PC-3 (cell line): Measurements from ENCODE around the gene PHRF1. TPM values are rescaled to one million over a fixed set of nuclear protein-coding genes. Genes with fewer than 3 reads are reported as not detected.
A peak's percentile ranks its signal among the peaks of the same experiment; 100 is the strongest.

Experiments
- ATAC-seq: fragments of 200-7000 bp; cut with Tn5 transposase; 2 replicates; pipeline ENCODE4 v1.9.1; 2020; ENCODE audit warnings: mild to moderate bottlenecking, moderate library complexity
- Bru-seq: library from RNA; stranded (reverse); fragments of 400-500 nt; gene quantifications from one replicate; lab custom pipeline; 2021; lab: Mats Ljungman, UMichigan
- BruChase-seq, 2 experiments: library from RNA; stranded (reverse); fragments of 400-500 nt; gene quantifications; one replicate each; lab custom pipeline; 2021; lab: Mats Ljungman, UMichigan
- BruUV-seq: library from RNA; stranded (reverse); fragments of 400-500 nt; replicated peaks from 2 replicates; lab custom pipeline; 2021; lab: Mats Ljungman, UMichigan
- CTCF ChIA-PET: fragments of 300-600 bp; sonication (Branson Sonifier 250); formaldehyde crosslinking; loops from one replicate; lab custom pipeline; 2022; ENCODE audit warnings: antibody characterized with exemption; lab: Charles Lee
- POLR2A ChIA-PET: fragments of 300-600 bp; sonication (Branson Sonifier 250); formaldehyde crosslinking; loops from one replicate; lab custom pipeline; 2022; ENCODE audit warnings: antibody characterized with exemption; ENCODE audit not compliant: unreplicated experiment; lab: Charles Lee
- DNase-seq: peaks from one replicate; pipeline ENCODE4 v3.0.0-alpha.2; 2015
- H2AFZ ChIP-seq: fragments of 300-600 bp; sonication (generic); 2 replicates; pipeline ENCODE4 v1.6.0; 2016; ENCODE audit warnings: antibody characterized with exemption, low read length
- H3F3A ChIP-seq: fragments of 300-600 bp; sonication (generic); one replicate; pipeline ENCODE4 v1.6.0; 2017; ENCODE audit warnings: antibody characterized with exemption, low read length, control low read depth, mild to moderate bottlenecking; ENCODE audit not compliant: unreplicated experiment
- H3K27ac ChIP-seq: fragments of 300-600 bp; sonication (generic); 2 replicates; pipeline ENCODE4 v1.5.1; 2016; ENCODE audit warnings: mild to moderate bottlenecking, low read length
- H3K27me3 ChIP-seq: fragments of 300-600 bp; sonication (generic); 2 replicates; pipeline ENCODE4 v1.6.1; 2016; ENCODE audit warnings: low read length, mixed read lengths
- H3K36me3 ChIP-seq: fragments of 300-600 bp; sonication (generic); 2 replicates; pipeline ENCODE4 v1.6.1; 2016; ENCODE audit warnings: low read depth, mixed run types, low read length, mixed read lengths
- H3K4me1 ChIP-seq: fragments of 300-600 bp; sonication (generic); 2 replicates; pipeline ENCODE4 v1.5.1; 2016; ENCODE audit warnings: low read length; ENCODE audit not compliant: insufficient read depth
- H3K4me2 ChIP-seq: fragments of 300-600 bp; sonication (generic); 2 replicates; pipeline ENCODE4 v1.6.0; 2016; ENCODE audit warnings: low read length
- H3K4me3 ChIP-seq: fragments of 300-600 bp; sonication (generic); 2 replicates; pipeline ENCODE4 v1.5.1; 2016; ENCODE audit warnings: mild to moderate bottlenecking, low read length, mixed read lengths
- H3K79me2 ChIP-seq: fragments of 300-600 bp; sonication (generic); 2 replicates; pipeline ENCODE4 v1.6.1; 2017; ENCODE audit warnings: low read length, mixed read lengths
- H3K9ac ChIP-seq: fragments of 300-600 bp; sonication (generic); 2 replicates; pipeline ENCODE4 v1.6.0; 2016; ENCODE audit warnings: mild to moderate bottlenecking, low read length
- H3K9me2 ChIP-seq: fragments of 300-600 bp; sonication (generic); replicated peaks from 2 replicates; pipeline ENCODE4 v1.6.1; 2016; ENCODE audit warnings: mixed run types, low read length, mixed read lengths
- H3K9me3 ChIP-seq: fragments of 300-600 bp; sonication (generic); 2 replicates; pipeline ENCODE4 v1.6.1; 2016; ENCODE audit warnings: low read length, mixed read lengths
- H4K20me1 ChIP-seq: fragments of 300-600 bp; sonication (generic); 2 replicates; pipeline ENCODE4 v1.6.1; 2016; ENCODE audit warnings: low read length, mixed read lengths
- CTCF ChIP-seq: fragments of 300-600 bp; sonication (generic); conservative IDR thresholded peaks from 2 replicates; pipeline ENCODE4 v1.5.1; 2017; ENCODE audit warnings: antibody characterized with exemption, low read depth, mild to moderate bottlenecking, low read length
- EZH2 ChIP-seq: fragments of 300-600 bp; sonication (generic); IDR thresholded peaks from one replicate; pipeline ENCODE4 v1.6.1; 2017; ENCODE audit warnings: antibody characterized with exemption, mild to moderate bottlenecking, low read length; ENCODE audit not compliant: unreplicated experiment
- EZH2phosphoT487 ChIP-seq: fragments of 300-600 bp; sonication (generic); IDR thresholded peaks from 2 replicates; pipeline ENCODE4 v1.6.1; 2018; ENCODE audit warnings: mild to moderate bottlenecking, antibody characterized with exemption, low read length, borderline replicate concordance
- intact Hi-C: fragments of 100-400 bp; cut with micrococcal nuclease; formaldehyde crosslinking; loops from 2 replicates; pipeline ENCODE4 v1.9.0; 2023
- long read RNA-seq: library from polyadenylated mRNA; unstranded; transcript quantifications from one replicate; pipeline ENCODE4 v2.0.0, GENCODE V29; 2021; ENCODE audit not compliant: unreplicated experiment
- total RNA-seq: library from RNA; depleted of rRNA; stranded (reverse); fragments of >200 nt; gene quantifications from 2 replicates; pipeline ENCODE4 v1.2.3, GENCODE V29; 2014; rRNA removed

Gene PHRF1
- total RNA-seq = 41.4 and 52.4 TPM in 2 replicates
- Bru-seq, nascent RNA = percentile 78 among the genes with signal in this experiment
- BruChase-seq, experiment 1, labeled RNA remaining after a 6-hour chase = percentile 90 among the genes with signal in this experiment
- percentile 87 among the genes with signal in this experiment for BruChase-seq, experiment 2, labeled RNA remaining after a 2-hour chase
- long read RNA-seq, full-length matches to known transcripts = 3 of 102 reads
- long read RNA-seq, partial matches to known transcripts = 93 of 102 reads
- long read RNA-seq, other reads (novel, unspliced or antisense) = 6 of 102 reads

GRCh38 chr11:575996-576768 lies at the start of gene PHRF1:
PHRF1 (plus strand) TSS chr11:576470; CDS start chr11:581513, 5,043 bp downstream.
- ChIA-PET CTCF (no interaction called here), POLR2A (interaction anchor here (0.5 to 1.0 kb wide), 6 partner anchors 15 to 241 kb away, joined by 3 to 7 read pairs (median 4); partner anchors contain the start of gene RNH1)

GRCh38 chr11:528166-528814 lies 48.0 kb upstream of the PHRF1 start:
- intact Hi-C loops = no loop called here
- no peak overlapping the region for H3K4me3 ChIP-seq
- H3K79me2 ChIP-seq = no peaks in the 10 kb centered on the region
- H3F3A ChIP-seq = no peaks in the 10 kb centered on the region
- TF ChIP-seq EZH2phosphoT487 (no peak), CTCF (no peak), EZH2 (no peak)
- ChIA-PET CTCF (no interaction called here), POLR2A (no interaction called here)
- H3K4me2 ChIP-seq = no peak overlapping the region
- no peaks in the 10 kb centered on the region for H3K9me3 ChIP-seq
- ATAC-seq (no peak), DNase-seq (no peak)
- H3K4me1 ChIP-seq = no peaks in the 10 kb centered on the region
- H3K27ac ChIP-seq = no peak overlapping the region
- H3K27me3 ChIP-seq = no peaks in the 10 kb centered on the region
- no peaks in the 10 kb centered on the region for H4K20me1 ChIP-seq
- no peaks in the 10 kb centered on the region for H3K9me2 ChIP-seq
- BruUV-seq = no TSS peak
- H3K36me3 ChIP-seq = no peaks in the 10 kb centered on the region
- H3K9ac ChIP-seq = no peak overlapping the region
- no peak overlapping the region for H2AFZ ChIP-seq

More at GRCh38 chr11:575996-576768, at the start of gene PHRF1:
- ATAC-seq = peak; percentile 88
- BruUV-seq = no TSS peak
- H3K4me1 ChIP-seq = peaks cover 24% of the 10 kb centered on the region
- H3K27ac ChIP-seq = peak within 1 kb of the TSS; percentile 88
- peaks cover 3% of the 10 kb centered on the region; the same call in 1 of the 2 replicates for H3K36me3 ChIP-seq
- no peaks in the 10 kb centered on the region for H3F3A ChIP-seq
- no peaks in the 10 kb centered on the region for H3K27me3 ChIP-seq
- peaks cover 41% of the 10 kb centered on the region for H4K20me1 ChIP-seq
- intact Hi-C loops = loop anchor here (2.0 kb wide), 1 partner anchor 39 kb away; the partner anchor contains the start of gene LRRC56
- peak within 1 kb of the TSS; percentile 97 for H2AFZ ChIP-seq
- TF ChIP-seq EZH2phosphoT487 = no peak
- no peak for TF ChIP-seq CTCF
- TF ChIP-seq EZH2 = no peak
- H3K4me2 ChIP-seq = peak within 1 kb of the TSS; percentile 99
- no peaks in the 10 kb centered on the region for H3K9me2 ChIP-seq
- peak within 1 kb of the TSS; percentile 97 for H3K4me3 ChIP-seq
- H3K79me2 ChIP-seq = peaks cover 59% of the 10 kb centered on the region
- H3K9ac ChIP-seq = peak within 1 kb of the TSS; percentile 98
- DNase-seq = peak; percentile 85
- H3K9me3 ChIP-seq = no peaks in the 10 kb centered on the region
